ENCODE results near the gene ABTB2.

DNA sequence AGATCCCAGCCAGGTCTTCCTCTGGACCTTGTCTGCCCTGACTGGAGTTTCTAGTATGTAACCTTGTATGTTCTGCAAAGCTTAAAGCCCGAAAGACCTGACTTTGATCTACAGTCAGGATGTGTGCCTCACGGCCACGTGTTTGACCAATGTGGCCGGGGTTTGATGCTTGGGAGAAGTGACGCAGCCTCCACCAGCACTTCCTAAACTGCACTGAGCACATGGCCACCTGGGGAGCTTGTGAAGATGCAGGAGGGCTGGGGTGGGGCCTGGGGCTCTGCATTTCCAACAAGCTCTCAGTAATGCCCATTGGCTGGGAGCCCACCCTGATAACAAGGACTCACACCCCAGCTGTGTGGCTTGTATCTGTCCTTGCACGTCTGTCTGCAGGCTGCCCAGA, 199.1 kb downstream of the ABTB2 start:
- TF ChIP-seq, protein P1, sequence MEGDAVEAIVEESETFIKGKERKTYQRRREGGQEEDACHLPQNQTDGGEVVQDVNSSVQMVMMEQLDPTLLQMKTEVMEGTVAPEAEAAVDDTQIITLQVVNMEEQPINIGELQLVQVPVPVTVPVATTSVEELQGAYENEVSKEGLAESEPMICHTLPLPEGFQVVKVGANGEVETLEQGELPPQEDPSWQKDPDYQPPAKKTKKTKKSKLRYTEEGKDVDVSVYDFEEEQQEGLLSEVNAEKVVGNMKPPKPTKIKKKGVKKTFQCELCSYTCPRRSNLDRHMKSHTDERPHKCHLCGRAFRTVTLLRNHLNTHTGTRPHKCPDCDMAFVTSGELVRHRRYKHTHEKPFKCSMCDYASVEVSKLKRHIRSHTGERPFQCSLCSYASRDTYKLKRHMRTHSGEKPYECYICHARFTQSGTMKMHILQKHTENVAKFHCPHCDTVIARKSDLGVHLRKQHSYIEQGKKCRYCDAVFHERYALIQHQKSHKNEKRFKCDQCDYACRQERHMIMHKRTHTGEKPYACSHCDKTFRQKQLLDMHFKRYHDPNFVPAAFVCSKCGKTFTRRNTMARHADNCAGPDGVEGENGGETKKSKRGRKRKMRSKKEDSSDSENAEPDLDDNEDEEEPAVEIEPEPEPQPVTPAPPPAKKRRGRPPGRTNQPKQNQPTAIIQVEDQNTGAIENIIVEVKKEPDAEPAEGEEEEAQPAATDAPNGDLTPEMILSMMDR (conservative IDR thresholded peaks at IDR 0.05; ENCODE audit: low read length) = no peak
- TF ChIP-seq EZH2phosphoT487 (IDR thresholded peaks at IDR 0.05; ENCODE audit: borderline replicate concordance, low read depth, low read length) = no peak
